ENCODE measurements around the gene STK10.

- TF ChIP-seq CTCF (IDR thresholded peaks at IDR 0.05; ENCODE audit: insufficient read depth, low read depth, low read length) (no peak), EZH2 (IDR thresholded peaks at IDR 0.05; ENCODE audit: insufficient read depth, low read length) (no peak)
Observed at GRCh38 chr5:172110921-172111851, 76.8 kb downstream of the STK10 start.
